ENCODE data around the gene ERBB3.

- TF ChIP-seq, protein P1, sequence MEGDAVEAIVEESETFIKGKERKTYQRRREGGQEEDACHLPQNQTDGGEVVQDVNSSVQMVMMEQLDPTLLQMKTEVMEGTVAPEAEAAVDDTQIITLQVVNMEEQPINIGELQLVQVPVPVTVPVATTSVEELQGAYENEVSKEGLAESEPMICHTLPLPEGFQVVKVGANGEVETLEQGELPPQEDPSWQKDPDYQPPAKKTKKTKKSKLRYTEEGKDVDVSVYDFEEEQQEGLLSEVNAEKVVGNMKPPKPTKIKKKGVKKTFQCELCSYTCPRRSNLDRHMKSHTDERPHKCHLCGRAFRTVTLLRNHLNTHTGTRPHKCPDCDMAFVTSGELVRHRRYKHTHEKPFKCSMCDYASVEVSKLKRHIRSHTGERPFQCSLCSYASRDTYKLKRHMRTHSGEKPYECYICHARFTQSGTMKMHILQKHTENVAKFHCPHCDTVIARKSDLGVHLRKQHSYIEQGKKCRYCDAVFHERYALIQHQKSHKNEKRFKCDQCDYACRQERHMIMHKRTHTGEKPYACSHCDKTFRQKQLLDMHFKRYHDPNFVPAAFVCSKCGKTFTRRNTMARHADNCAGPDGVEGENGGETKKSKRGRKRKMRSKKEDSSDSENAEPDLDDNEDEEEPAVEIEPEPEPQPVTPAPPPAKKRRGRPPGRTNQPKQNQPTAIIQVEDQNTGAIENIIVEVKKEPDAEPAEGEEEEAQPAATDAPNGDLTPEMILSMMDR (IDR thresholded peaks at IDR 0.05): no peak
- no peak for TF ChIP-seq POLR2A (IDR thresholded peaks at IDR 0.05)
Observed at GRCh38 chr12:56102683-56103065, 22.7 kb downstream of the ERBB3 start.
